Astrocyte of the cerebellum (primary cell): ENCODE results near the gene OPTC.

Experiments
- DNase-seq: peaks from one replicate; pipeline ENCODE4 v3.0.0-alpha.2; 2011; ENCODE audit warnings: low read depth
- H3K4me3 ChIP-seq: 2 replicates; pipeline ENCODE4 v1.5.1; 2011; ENCODE audit warnings: mild to moderate bottlenecking, low read depth, low read length, moderate library complexity
- CTCF ChIP-seq: IDR thresholded peaks from 2 replicates; pipeline ENCODE4 v1.5.1; 2012; ENCODE audit warnings: low read length, low read depth, moderate library complexity, mild to moderate bottlenecking; ENCODE audit errors: missing control alignments
- in situ Hi-C: cut with HindIII; loops from 2 replicates; pipeline ENCODE4 v1.10.0; 2017; ENCODE audit warnings: low sequenced_read_pairs

OPTC gene

GRCh38 chr1:203477748-203478147 is 16.2 kb upstream of the OPTC start:
- no peak overlapping the region for H3K4me3 ChIP-seq
- TF ChIP-seq CTCF: no peak
- in situ Hi-C loops: no loop called here
- no peak for DNase-seq

- no peak for TF ChIP-seq CTCF
- DNase-seq: no peak
- no peak overlapping the region for H3K4me3 ChIP-seq
- in situ Hi-C loops: no loop called here
Observed at GRCh38 chr1:203478231-203478630, 15.7 kb upstream of the OPTC start.

GRCh38 chr1:203478986-203479385 is 15.0 kb upstream of the OPTC start:
- DNase-seq: no peak
- in situ Hi-C loops: no loop called here
- no peak for TF ChIP-seq CTCF
- H3K4me3 ChIP-seq: no peak overlapping the region

- DNase-seq: no peak
Observed at GRCh38 chr1:203479646-203480045, 14.3 kb upstream of the OPTC start.

GRCh38 chr1:203480084-203480483 is 13.9 kb upstream of the OPTC start:
- no peak for DNase-seq
- H3K4me3 ChIP-seq: no peak overlapping the region
- no peak for TF ChIP-seq CTCF
- in situ Hi-C loops: no loop called here

More at GRCh38 chr1:203479646-203480045, 14.3 kb upstream of the OPTC start:
- in situ Hi-C loops: no loop called here
- no peak for TF ChIP-seq CTCF
- no peak overlapping the region for H3K4me3 ChIP-seq

- TF ChIP-seq CTCF: no peak
- DNase-seq: peak; percentile 12
- in situ Hi-C loops: no loop called here
- H3K4me3 ChIP-seq: no peak overlapping the region
Observed at GRCh38 chr1:203480525-203481084, 13.3 kb upstream of the OPTC start.
